Measurements from ENCODE around the gene IGSF21. TPM values are rescaled to one million over a fixed set of nuclear protein-coding genes. Genes with fewer than 3 reads are reported as not detected.

IGSF21 gene
- total RNA-seq, 3 donors from 2014 or later = not detected

GRCh38 chr1:18088077-18088594 lies 19.5 kb upstream of the IGSF21 start:
- Mint-ChIP-seq H3K4me1 (ENCODE audit: low read depth) (no peaks in the 10 kb centered on the region), H3K4me3 (no peak overlapping the region), H3K36me3 (ENCODE audit: insufficient read depth) (no peaks in the 10 kb centered on the region), H3K27me3 (ENCODE audit: low read depth) (peaks cover 7% of the 10 kb centered on the region), H3K9me3 (no peaks in the 10 kb centered on the region)
- no peak for ATAC-seq
- no peak for DNase-seq

GRCh38 chr1:18089488-18089887 lies 18.1 kb upstream of the IGSF21 start:
- no peak for ATAC-seq
- H3K4me3 Mint-ChIP-seq = no peak overlapping the region

GRCh38 chr1:18090636-18091035 lies 17.0 kb upstream of the IGSF21 start:
- H3K27me3 Mint-ChIP-seq (ENCODE audit: low read depth) = peaks cover 9% of the 10 kb centered on the region
- no peak overlapping the region for H3K4me3 Mint-ChIP-seq
- H3K36me3 Mint-ChIP-seq (ENCODE audit: insufficient read depth) = no peaks in the 10 kb centered on the region
- DNase-seq (no peak), ATAC-seq (no peak)
- no peaks in the 10 kb centered on the region for H3K4me1 Mint-ChIP-seq (ENCODE audit: low read depth)
- no peaks in the 10 kb centered on the region for H3K9me3 Mint-ChIP-seq

More at GRCh38 chr1:18089488-18089887, 18.1 kb upstream of the IGSF21 start:
- DNase-seq = no peak
- Mint-ChIP-seq H3K4me1 (ENCODE audit: low read depth) (no peaks in the 10 kb centered on the region), H3K27me3 (ENCODE audit: low read depth) (peaks cover 9% of the 10 kb centered on the region), H3K9me3 (no peaks in the 10 kb centered on the region), H3K36me3 (ENCODE audit: insufficient read depth) (no peaks in the 10 kb centered on the region)

- ATAC-seq (no peak), DNase-seq (no peak)
- no peaks in the 10 kb centered on the region for H3K9me3 Mint-ChIP-seq
- peaks cover 9% of the 10 kb centered on the region for H3K27me3 Mint-ChIP-seq (ENCODE audit: low read depth)
- H3K36me3 Mint-ChIP-seq (ENCODE audit: insufficient read depth) = no peaks in the 10 kb centered on the region
- no peak overlapping the region for H3K4me3 Mint-ChIP-seq
- H3K4me1 Mint-ChIP-seq (ENCODE audit: low read depth) = no peaks in the 10 kb centered on the region
Observed at GRCh38 chr1:18091660-18092446, 15.7 kb upstream of the IGSF21 start.

GRCh38 chr1:18093193-18093592 lies 14.4 kb upstream of the IGSF21 start:
- Mint-ChIP-seq H3K4me1 (ENCODE audit: low read depth) (no peaks in the 10 kb centered on the region), H3K36me3 (ENCODE audit: insufficient read depth) (no peaks in the 10 kb centered on the region), H3K4me3 (no peak overlapping the region), H3K9me3 (no peaks in the 10 kb centered on the region), H3K27me3 (ENCODE audit: low read depth) (peaks cover 8% of the 10 kb centered on the region)
- ATAC-seq (no peak), DNase-seq (no peak)

GRCh38 chr1:18093646-18094045 lies 14.0 kb upstream of the IGSF21 start:
- ATAC-seq = no peak
- no peaks in the 10 kb centered on the region for H3K36me3 Mint-ChIP-seq (ENCODE audit: insufficient read depth)
- H3K4me3 Mint-ChIP-seq = no peak overlapping the region
- no peaks in the 10 kb centered on the region for H3K9me3 Mint-ChIP-seq
- DNase-seq = no peak
- no peaks in the 10 kb centered on the region for H3K4me1 Mint-ChIP-seq (ENCODE audit: low read depth)
- peaks cover 8% of the 10 kb centered on the region for H3K27me3 Mint-ChIP-seq (ENCODE audit: low read depth)

GRCh38 chr1:18094096-18094495 lies 13.5 kb upstream of the IGSF21 start:
- Mint-ChIP-seq H3K27me3 (ENCODE audit: low read depth) (peaks cover 8% of the 10 kb centered on the region), H3K9me3 (no peaks in the 10 kb centered on the region), H3K4me1 (ENCODE audit: low read depth) (no peaks in the 10 kb centered on the region), H3K36me3 (ENCODE audit: insufficient read depth) (no peaks in the 10 kb centered on the region), H3K4me3 (no peak overlapping the region)
- ATAC-seq (no peak), DNase-seq (no peak)

- H3K9me3 Mint-ChIP-seq = no peaks in the 10 kb centered on the region
- H3K4me3 Mint-ChIP-seq = no peak overlapping the region
- H3K27me3 Mint-ChIP-seq (ENCODE audit: low read depth) = peaks cover 13% of the 10 kb centered on the region
- ATAC-seq = no peak
- no peak for DNase-seq
- H3K36me3 Mint-ChIP-seq (ENCODE audit: insufficient read depth) = no peaks in the 10 kb centered on the region
- no peaks in the 10 kb centered on the region for H3K4me1 Mint-ChIP-seq (ENCODE audit: low read depth)
Observed at GRCh38 chr1:18097206-18097605, 10.4 kb upstream of the IGSF21 start.

GRCh38 chr1:18099026-18099425 lies 8.6 kb upstream of the IGSF21 start:
- H3K4me3 Mint-ChIP-seq = no peak overlapping the region
- no peaks in the 10 kb centered on the region for H3K4me1 Mint-ChIP-seq (ENCODE audit: low read depth)
- no peak for ATAC-seq
- H3K27me3 Mint-ChIP-seq (ENCODE audit: low read depth) = peaks cover 21% of the 10 kb centered on the region
- H3K36me3 Mint-ChIP-seq (ENCODE audit: insufficient read depth) = no peaks in the 10 kb centered on the region
- no peak for DNase-seq
- H3K9me3 Mint-ChIP-seq = no peaks in the 10 kb centered on the region

GRCh38 chr1:18100060-18100459 lies 7.5 kb upstream of the IGSF21 start:
- DNase-seq = no peak
- Mint-ChIP-seq H3K27me3 (ENCODE audit: low read depth) (peaks cover 24% of the 10 kb centered on the region), H3K36me3 (ENCODE audit: insufficient read depth) (no peaks in the 10 kb centered on the region), H3K4me1 (ENCODE audit: low read depth) (no peaks in the 10 kb centered on the region), H3K9me3 (no peaks in the 10 kb centered on the region), H3K4me3 (no peak overlapping the region)
- ATAC-seq = no peak

- no peaks in the 10 kb centered on the region for H3K36me3 Mint-ChIP-seq (ENCODE audit: insufficient read depth)
- DNase-seq (peak; percentile 23), ATAC-seq (no peak)
- H3K9me3 Mint-ChIP-seq = no peaks in the 10 kb centered on the region
- H3K4me3 Mint-ChIP-seq = no peak overlapping the region
- H3K4me1 Mint-ChIP-seq (ENCODE audit: low read depth) = no peaks in the 10 kb centered on the region
- H3K27me3 Mint-ChIP-seq (ENCODE audit: low read depth) = peaks cover 29% of the 10 kb centered on the region
Observed at GRCh38 chr1:18100491-18101063, 7.0 kb upstream of the IGSF21 start.

GRCh38 chr1:18101508-18101907 lies 6.1 kb upstream of the IGSF21 start:
- H3K9me3 Mint-ChIP-seq = no peaks in the 10 kb centered on the region
- peaks cover 37% of the 10 kb centered on the region for H3K27me3 Mint-ChIP-seq (ENCODE audit: low read depth)
- H3K4me3 Mint-ChIP-seq = no peak overlapping the region
- H3K4me1 Mint-ChIP-seq (ENCODE audit: low read depth) = no peaks in the 10 kb centered on the region
- no peak for ATAC-seq
- no peaks in the 10 kb centered on the region for H3K36me3 Mint-ChIP-seq (ENCODE audit: insufficient read depth)
- DNase-seq = no peak

- Mint-ChIP-seq H3K27me3 (ENCODE audit: low read depth) (peaks cover 52% of the 10 kb centered on the region), H3K9me3 (no peaks in the 10 kb centered on the region), H3K36me3 (ENCODE audit: insufficient read depth) (no peaks in the 10 kb centered on the region), H3K4me3 (no peak overlapping the region), H3K4me1 (ENCODE audit: low read depth) (peaks cover 3% of the 10 kb centered on the region)
- DNase-seq = no peak
- ATAC-seq = no peak
Observed at GRCh38 chr1:18103788-18104421, 3.7 kb upstream of the IGSF21 start.

GRCh38 chr1:18104546-18105100 lies 3.0 kb upstream of the IGSF21 start:
- peaks cover 59% of the 10 kb centered on the region for H3K27me3 Mint-ChIP-seq (ENCODE audit: low read depth)
- H3K36me3 Mint-ChIP-seq (ENCODE audit: insufficient read depth) = no peaks in the 10 kb centered on the region
- no peak for DNase-seq
- H3K9me3 Mint-ChIP-seq = no peaks in the 10 kb centered on the region
- no peak overlapping the region for H3K4me3 Mint-ChIP-seq
- no peak for ATAC-seq
- H3K4me1 Mint-ChIP-seq (ENCODE audit: low read depth) = peaks cover 3% of the 10 kb centered on the region
